Naive thymus-derived CD4-positive, alpha-beta T cell (primary cell): ENCODE results near the gene WIZ. TPM values are rescaled to one million over a fixed set of nuclear protein-coding genes. Genes with fewer than 3 reads are reported as not detected.

Source experiments
- ATAC-seq: fragments of 150-1000 bp; cut with Tn5 transposase; 2 replicates; pipeline ENCODE4 v1.10.0; 2021; ENCODE audit warnings: mild to moderate bottlenecking, moderate library complexity
- CTCF ChIA-PET: fragments of 350-600 bp; sonication (Branson Sonifier 250); formaldehyde crosslinking; loops from one replicate; lab custom pipeline; 2021; ENCODE audit warnings: antibody characterized with exemption; lab: Charles Lee
- POLR2A ChIA-PET: fragments of 350-600 bp; sonication (Branson Sonifier 250); formaldehyde crosslinking; loops from one replicate; lab custom pipeline; 2021; ENCODE audit warnings: antibody characterized with exemption, inconsistent platforms; lab: Charles Lee
- DNase-seq, 9 donors: peaks; one replicate each; pipeline versions ENCODE4 v3.0.0 to v3.0.0-alpha.2; 2020 to 2022; ENCODE audit warnings: mixed read lengths in 1 of 9
- H3K27ac ChIP-seq: one replicate; pipeline ENCODE4 v1.7.0; 2013; ENCODE audit warnings: mild to moderate bottlenecking, low read depth, low read length, moderate library complexity
- H3K27me3 ChIP-seq, 2 donors: one replicate each; pipeline ENCODE4 v1.7.0; 2013; ENCODE audit warnings: low read length in 2 of 2, mild to moderate bottlenecking in 2 of 2, moderate library complexity in 2 of 2; ENCODE audit not compliant: control insufficient read depth in 2 of 2, insufficient read depth in 2 of 2
- H3K36me3 ChIP-seq, 3 experiments: 1 replicate in 2 of 3; 2 replicates in 1 of 3; pipeline ENCODE4 v1.7.0; 2013; ENCODE audit warnings: low read length in 3 of 3, mild to moderate bottlenecking in 3 of 3, moderate library complexity in 1 of 3; ENCODE audit not compliant: insufficient read depth in 3 of 3, control insufficient read depth in 2 of 3
- H3K4me1 ChIP-seq, 2 donors: one replicate each; pipeline ENCODE4 v1.7.0; 2013; ENCODE audit warnings: low read length in 2 of 2, mild to moderate bottlenecking in 2 of 2, moderate library complexity in 1 of 2; ENCODE audit not compliant: control insufficient read depth in 2 of 2, insufficient read depth in 2 of 2
- H3K4me3 ChIP-seq: 2 replicates; pipeline ENCODE4 v1.7.0; 2013; ENCODE audit warnings: mild to moderate bottlenecking, low read length
- H3K9me3 ChIP-seq, 3 experiments: 1 replicate in 2 of 3; 2 replicates in 1 of 3; pipeline ENCODE4 v1.7.0; 2013; ENCODE audit warnings: low read length in 3 of 3; ENCODE audit not compliant: control insufficient read depth in 2 of 3
- H3K27ac Mint-ChIP-seq, 9 donors: one replicate each; pipeline ENCODE4 v1.8.0; 2020 to 2022; ENCODE audit warnings: mixed read lengths in 9 of 9, mild to moderate bottlenecking in 8 of 9, moderate library complexity in 5 of 9, inconsistent platforms in 2 of 9
- H3K27me3 Mint-ChIP-seq, 5 donors: one replicate each; pipeline ENCODE4 v1.8.0; 2021 to 2022; ENCODE audit warnings: mixed read lengths in 5 of 5, mild to moderate bottlenecking in 1 of 5
- H3K36me3 Mint-ChIP-seq, 5 donors: one replicate each; pipeline ENCODE4 v1.8.0; 2020 to 2022; ENCODE audit warnings: mixed read lengths in 5 of 5, mild to moderate bottlenecking in 3 of 5, inconsistent platforms in 1 of 5
- H3K4me1 Mint-ChIP-seq, 7 donors: one replicate each; pipeline ENCODE4 v1.8.0; 2020 to 2022; ENCODE audit warnings: mixed read lengths in 7 of 7, mild to moderate bottlenecking in 3 of 7, inconsistent platforms in 1 of 7
- H3K4me3 Mint-ChIP-seq, 10 donors: one replicate each; pipeline ENCODE4 v1.8.0; 2020 to 2022; ENCODE audit warnings: mild to moderate bottlenecking in 10 of 10, mixed read lengths in 10 of 10, moderate library complexity in 6 of 10, inconsistent platforms in 2 of 10
- H3K9me3 Mint-ChIP-seq, 11 donors: one replicate each; pipeline ENCODE4 v1.8.0; 2020 to 2022; ENCODE audit warnings: mixed read lengths in 11 of 11, mild to moderate bottlenecking in 4 of 11, inconsistent platforms in 1 of 11, moderate library complexity in 1 of 11
- intact Hi-C, 2 donors: fragments of 100-400 bp; cut with micrococcal nuclease; formaldehyde crosslinking; loops; one replicate each; pipeline ENCODE4 v1.15.1; 2023
- polyA plus RNA-seq, 2 donors: library from polyadenylated mRNA; unstranded; fragments of 300-500 nt; fragmentation: Illumina TruSeq; gene quantifications; one replicate each; pipeline ENCODE4 v1.2.3, GENCODE V29; 2021
- total RNA-seq, 6 experiments: library from RNA in 5 of 6; stranded (reverse) in 5 of 6; gene quantifications; 1 replicate in 5 of 6; 2 replicates in 1 of 6; pipeline ENCODE4 v1.2.3 and lab custom pipeline; 2021 to 2026

Gene WIZ
- total and polyA plus RNA-seq, 7 experiments from 2014 or later: 0.91 to 34.9 (median 22.9) TPM

DNA sequence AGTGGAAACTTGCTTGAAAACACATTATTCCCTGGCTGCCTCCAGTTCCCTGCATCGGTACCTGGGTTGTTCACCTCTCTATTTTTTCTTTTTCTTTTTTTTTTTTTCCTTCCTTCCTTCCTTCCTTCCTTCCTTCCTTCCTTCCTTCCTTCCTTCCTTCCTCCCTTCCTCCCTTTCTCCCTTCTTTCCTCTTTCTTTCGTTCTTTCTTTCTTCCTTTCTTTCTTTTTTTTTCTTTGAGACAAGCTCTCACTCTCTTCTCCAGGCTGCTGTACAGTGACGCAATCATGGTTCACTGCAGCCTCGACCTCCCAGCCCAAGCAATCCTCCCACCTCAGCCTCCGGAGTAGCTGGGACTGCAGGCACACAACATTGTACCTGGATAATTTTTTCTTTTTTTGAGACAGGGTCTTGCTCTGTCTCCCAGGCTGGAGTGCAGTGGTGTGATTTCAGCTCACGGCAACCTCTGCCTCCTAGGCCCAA, 18.0 kb upstream of the WIZ start:
- H3K27me3 Mint-ChIP-seq: peaks cover 0 to 14% (median 0%) of the 10 kb centered on the region in 5 donors
- Histone ChIP-seq H3K9me3 (no peaks in the 10 kb centered on the region), H3K27me3 (no peaks in the 10 kb centered on the region), H3K4me3 (no peak overlapping the region), H3K4me1 (peaks cover 36 to 40% of the 10 kb centered on the region in 2 donors), H3K27ac (no peak overlapping the region), H3K36me3 (peaks cover 0 to 5% (median 0%) of the 10 kb centered on the region in 3 experiments)
- H3K9me3 Mint-ChIP-seq: peaks cover 0 to 1% (median 0%) of the 10 kb centered on the region in 11 donors
- H3K4me1 Mint-ChIP-seq: peaks cover 38 to 69% (median 54%) of the 10 kb centered on the region in 7 donors
- intact Hi-C loops: loop anchor here (1.0 to 10.0 kb wide), 8 partner anchors 15 to 370 kb away; no protein-coding TSS in a partner anchor
- ChIA-PET CTCF (interaction anchor here (0.6 to 2.6 kb wide), 5 partner anchors 49 to 1618 kb away, joined by 4 to 12 read pairs (median 6); partner anchors contain the start of gene AKAP8L), POLR2A (interaction anchor here (0.6 to 9.9 kb wide), 13 partner anchors 10 to 887 kb away, joined by 3 to 101 read pairs (median 4); partner anchors contain the start of genes AKAP8, AKAP8L and WIZ)
- peak overlapping the region; percentile 56 to 97 (median 92) for H3K4me3 Mint-ChIP-seq
- H3K27ac Mint-ChIP-seq: peak overlapping the region; percentile 79 to 95 (median 85)
- H3K36me3 Mint-ChIP-seq: peaks cover 0 to 29% (median 6%) of the 10 kb centered on the region in 5 donors
- ATAC-seq (no peak), DNase-seq (no peak)

DNA sequence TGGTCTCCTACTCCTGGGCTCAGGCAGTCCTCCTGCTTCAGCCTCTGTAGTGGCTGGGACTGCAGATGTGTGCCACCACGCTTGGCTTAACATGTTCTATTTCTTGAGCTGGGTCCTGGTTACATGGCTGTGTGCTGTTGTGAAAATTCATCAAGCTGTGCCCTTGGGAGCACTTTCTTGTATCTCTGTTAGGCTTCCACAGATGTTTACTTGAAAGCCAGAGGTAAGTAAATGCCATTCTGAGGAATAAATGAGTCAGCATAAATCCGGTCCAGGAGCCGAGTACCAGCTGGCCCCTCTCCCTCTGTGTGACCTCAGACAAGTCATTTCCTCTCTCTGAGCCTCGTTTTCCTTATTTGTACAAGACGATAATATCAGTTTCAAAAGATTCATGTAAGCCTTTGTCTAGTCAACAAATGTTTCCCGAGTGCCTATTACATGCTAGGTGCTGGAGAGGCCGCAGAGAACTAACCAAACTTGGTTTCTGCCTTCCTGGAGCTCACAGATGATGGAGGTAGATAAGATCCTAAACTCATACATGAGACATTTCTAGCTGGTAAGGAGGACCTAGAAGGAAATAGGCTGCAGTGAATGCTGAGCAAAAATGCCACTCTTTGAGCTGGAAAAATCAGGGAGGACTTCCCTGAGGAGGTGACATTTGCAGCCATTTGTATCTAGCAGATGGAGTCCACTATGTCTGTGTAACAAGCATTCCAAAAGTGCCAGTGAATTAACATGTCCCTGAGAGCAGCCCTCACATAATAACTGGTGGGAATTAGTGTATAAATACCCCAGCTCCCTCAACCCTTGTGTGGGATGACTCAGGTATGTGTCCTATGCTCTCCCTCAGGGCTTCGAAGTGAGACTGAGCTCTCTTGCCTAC, 17.3 kb upstream of the WIZ start:
- H3K9me3 Mint-ChIP-seq: peaks cover 0 to 1% (median 0%) of the 10 kb centered on the region in 11 donors
- Histone ChIP-seq H3K4me3 (peak overlapping the region; percentile 1), H3K27ac (peak overlapping the region; percentile 52), H3K27me3 (no peaks in the 10 kb centered on the region), H3K4me1 (peaks cover 43 to 47% of the 10 kb centered on the region in 2 donors), H3K9me3 (no peaks in the 10 kb centered on the region), H3K36me3 (peaks cover 0 to 5% (median 0%) of the 10 kb centered on the region in 3 experiments)
- CTCF ChIA-PET: interaction anchor here (0.6 to 1.7 kb wide), 4 partner anchors 48 to 375 kb away, joined by 4 to 12 read pairs (median 6); partner anchors contain the start of gene AKAP8L
- peak overlapping the region; percentile 85 to 95 (median 87) for H3K27ac Mint-ChIP-seq
- peaks cover 39 to 75% (median 53%) of the 10 kb centered on the region in 7 donors for H3K4me1 Mint-ChIP-seq
- DNase-seq: peak in 6 of 9 donors; percentile 17 to 58 (median 32)
- ATAC-seq: peak; percentile 42
- H3K27me3 Mint-ChIP-seq: peaks cover 0 to 14% (median 0%) of the 10 kb centered on the region in 5 donors
- H3K36me3 Mint-ChIP-seq: peaks cover 0 to 33% (median 6%) of the 10 kb centered on the region in 5 donors
- peak overlapping the region; percentile 63 to 95 (median 76) for H3K4me3 Mint-ChIP-seq
- intact Hi-C loops: loop anchor here (1.0 to 10.0 kb wide), 8 partner anchors 14 to 370 kb away; no protein-coding TSS in a partner anchor
- POLR2A ChIA-PET: interaction anchor here (0.6 to 9.9 kb wide), 13 partner anchors 11 to 136 kb away, joined by 3 to 101 read pairs (median 6); partner anchors contain the start of genes AKAP8, AKAP8L and WIZ

DNA sequence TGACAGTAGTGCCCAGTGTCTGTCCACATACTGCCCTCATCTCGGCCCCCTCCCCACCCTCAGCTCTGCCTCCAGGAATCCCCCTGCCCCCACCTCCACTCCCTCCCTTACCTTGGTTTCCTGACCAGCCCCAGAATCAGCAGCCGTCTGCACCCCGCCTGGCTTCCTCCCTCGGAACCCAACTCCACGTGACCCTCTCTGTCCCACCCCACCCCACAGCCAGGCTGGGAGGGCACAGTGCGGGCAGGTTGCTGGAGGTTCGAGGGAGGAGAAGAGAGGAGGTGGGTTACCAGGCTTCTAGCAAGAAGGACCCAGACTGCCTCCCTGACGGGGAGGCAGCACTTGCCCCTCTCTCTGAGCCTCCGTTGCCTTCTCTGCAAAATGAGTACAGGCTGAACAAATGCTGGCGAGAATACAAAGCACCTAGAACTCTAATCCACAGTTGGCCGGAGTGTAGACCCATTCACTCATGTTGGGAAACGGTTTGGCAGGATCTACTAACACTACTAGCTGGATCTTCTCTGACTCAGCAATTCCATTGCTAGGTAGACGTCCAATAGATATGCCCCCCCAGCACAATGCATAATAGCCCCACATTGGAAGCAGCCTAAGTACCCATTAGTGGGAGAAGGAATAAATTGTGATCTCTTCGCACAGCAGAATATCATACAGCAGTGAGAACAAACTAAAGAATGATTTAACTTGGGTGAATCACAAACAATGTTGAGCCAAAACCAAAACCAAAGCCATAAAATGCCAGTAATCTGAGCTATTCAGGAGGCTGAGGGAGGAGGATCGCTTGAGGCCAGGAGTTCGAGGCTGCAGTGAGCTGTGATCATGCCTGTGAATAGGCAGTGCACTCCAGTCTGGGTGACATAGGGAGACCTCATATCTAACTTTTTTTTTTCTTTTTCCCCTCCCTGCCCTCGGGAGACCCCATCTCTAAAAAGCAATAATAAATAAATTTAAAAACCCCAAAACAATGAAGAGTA, 14.9 kb upstream of the WIZ start, which contains the start of gene RASAL3:
RASAL3 (minus strand) TSS at position 151 of the 992 bp plus-strand sequence. CDS start 186 bp downstream, outside the sequence.
- Mint-ChIP-seq H3K9me3 (peaks cover 0 to 1% (median 0%) of the 10 kb centered on the region in 11 donors), H3K36me3 (peaks cover 4 to 45% (median 13%) of the 10 kb centered on the region in 5 donors), H3K4me1 (peaks cover 45 to 82% (median 68%) of the 10 kb centered on the region in 7 donors), H3K4me3 (peak within 1 kb of the TSS; percentile 85 to 97 (median 95)), H3K27ac (peak within 1 kb of the TSS; percentile 91 to 98 (median 94)), H3K27me3 (peaks cover 0 to 10% (median 0%) of the 10 kb centered on the region in 5 donors)
- POLR2A ChIA-PET: interaction anchor here (0.9 to 9.9 kb wide), 16 partner anchors 10 to 606 kb away, joined by 3 to 101 read pairs (median 8); partner anchors contain the start of genes AKAP8, AKAP8L and WIZ
- Histone ChIP-seq H3K4me1 (peaks cover 56 to 64% of the 10 kb centered on the region in 2 donors), H3K27me3 (no peaks in the 10 kb centered on the region), H3K9me3 (no peaks in the 10 kb centered on the region), H3K27ac (peak within 1 kb of the TSS; percentile 91), H3K4me3 (peak within 1 kb of the TSS; percentile 85), H3K36me3 (peaks cover 4 to 25% (median 16%) of the 10 kb centered on the region in 3 experiments)
- intact Hi-C loops: loop anchor here (1.0 to 10.0 kb wide), 9 partner anchors 45 to 373 kb away; partner anchors contain the start of genes AKAP8 (in 1 of the 2) and BRD4 (in 1 of the 2)
- DNase-seq (peak in 8 of 9 donors; percentile 44 to 65 (median 47)), ATAC-seq (peak; percentile 69)
- CTCF ChIA-PET: interaction anchor here (0.7 to 3.4 kb wide), 7 partner anchors 11 to 90 kb away, joined by 3 to 19 read pairs (median 5); partner anchors contain the start of gene AKAP8L

DNA sequence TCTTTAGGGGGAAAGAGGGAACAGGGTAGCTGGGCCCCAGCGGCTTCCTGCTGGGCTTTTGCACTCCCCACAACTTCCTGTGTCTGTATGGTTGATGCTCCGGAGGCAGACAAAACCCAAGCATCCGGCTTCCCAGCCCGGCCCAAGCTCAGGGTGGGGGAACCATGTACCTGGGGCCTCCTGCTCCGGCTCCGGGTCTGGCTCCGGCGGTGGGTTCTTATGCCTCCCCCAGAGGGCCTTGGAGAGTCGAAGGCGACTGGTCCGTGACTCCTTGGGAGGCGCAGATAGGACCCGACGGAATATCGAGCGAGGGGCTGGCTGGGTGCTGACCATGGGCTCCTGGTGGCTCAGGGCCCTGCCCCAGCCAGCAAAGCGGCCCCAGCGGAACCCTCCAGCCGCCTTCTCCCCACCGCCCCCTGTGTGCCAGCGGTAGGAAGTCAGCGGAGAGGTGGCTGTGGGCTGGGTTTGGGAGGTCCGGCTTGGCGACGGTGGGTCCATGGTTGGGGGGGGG, 14.2 kb upstream of the WIZ start:
- DNase-seq (peak; percentile 52 to 85 (median 79)), ATAC-seq (peak; percentile 93)
- peak overlapping the region; percentile 85 to 97 (median 95) for H3K4me3 Mint-ChIP-seq
- peaks cover 0 to 1% (median 0%) of the 10 kb centered on the region in 11 donors for H3K9me3 Mint-ChIP-seq
- H3K36me3 Mint-ChIP-seq: peaks cover 4 to 42% (median 14%) of the 10 kb centered on the region in 5 donors
- Histone ChIP-seq H3K4me3 (peak overlapping the region; percentile 85), H3K27ac (peak overlapping the region; percentile 91), H3K27me3 (no peaks in the 10 kb centered on the region), H3K36me3 (peaks cover 4 to 30% (median 16%) of the 10 kb centered on the region in 3 experiments), H3K9me3 (no peaks in the 10 kb centered on the region), H3K4me1 (peaks cover 56 to 61% of the 10 kb centered on the region in 2 donors)
- ChIA-PET CTCF (interaction anchor here (0.9 to 3.4 kb wide), 7 partner anchors 13 to 91 kb away, joined by 3 to 19 read pairs (median 6); partner anchors contain the start of genes AKAP8L and WIZ), POLR2A (interaction anchor here (0.6 to 9.9 kb wide), 17 partner anchors 10 to 756 kb away, joined by 3 to 101 read pairs (median 6); partner anchors contain the start of genes AKAP8, AKAP8L and WIZ)
- H3K27me3 Mint-ChIP-seq: peaks cover 0 to 4% (median 0%) of the 10 kb centered on the region in 5 donors
- intact Hi-C loops: loop anchor here (1.0 to 10.0 kb wide), 8 partner anchors 14 to 371 kb away; partner anchors contain the start of genes AKAP8 (in 2 of the 2) and BRD4 (in 1 of the 2)
- H3K4me1 Mint-ChIP-seq: peaks cover 40 to 79% (median 64%) of the 10 kb centered on the region in 7 donors
- peak overlapping the region; percentile 91 to 98 (median 94) for H3K27ac Mint-ChIP-seq

DNA sequence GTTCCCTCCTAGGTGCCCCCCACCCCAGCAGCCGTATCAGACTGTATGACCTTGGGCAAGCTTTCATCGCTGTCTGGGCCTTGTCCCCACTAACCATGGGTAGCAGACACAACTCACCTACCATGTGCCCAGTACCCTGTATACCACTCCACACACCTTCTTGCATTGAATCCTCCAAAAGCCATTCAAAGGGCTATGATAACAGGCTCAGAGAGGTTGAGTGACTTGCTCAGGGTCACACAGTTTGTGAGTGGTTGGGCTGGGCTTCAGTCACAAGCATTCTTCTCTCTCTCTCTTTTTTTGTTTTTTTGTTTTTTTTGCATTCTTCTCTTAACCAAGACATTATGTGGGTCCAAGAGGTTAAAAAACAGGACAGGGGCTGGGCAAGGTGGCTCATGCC, 11.9 kb upstream of the WIZ start:
- Mint-ChIP-seq H3K36me3 (peaks cover 4 to 34% (median 14%) of the 10 kb centered on the region in 5 donors), H3K4me3 (peak overlapping the region; percentile 27 to 97 (median 94)), H3K4me1 (peaks cover 18 to 57% (median 43%) of the 10 kb centered on the region in 7 donors), H3K27ac (peak overlapping the region; percentile 32 to 98 (median 94)), H3K27me3 (no peaks in the 10 kb centered on the region), H3K9me3 (peaks cover 0 to 2% (median 0%) of the 10 kb centered on the region in 11 donors)
- ATAC-seq: no peak
- intact Hi-C loops: loop anchor here (5.0 to 10.0 kb wide), 2 partner anchors 129 to 373 kb away; partner anchors contain the start of gene BRD4 (in 1 of the 2)
- no peak for DNase-seq
- peak overlapping the region; percentile 91 for H3K27ac ChIP-seq
- CTCF ChIA-PET: no interaction called here
- peaks cover 39 to 40% of the 10 kb centered on the region in 2 donors for H3K4me1 ChIP-seq
- no peaks in the 10 kb centered on the region for H3K27me3 ChIP-seq
- no peaks in the 10 kb centered on the region for H3K9me3 ChIP-seq
- no peak overlapping the region for H3K4me3 ChIP-seq
- POLR2A ChIA-PET: interaction anchor here (0.7 to 9.9 kb wide), 4 partner anchors 8 to 94 kb away, joined by 3 to 101 read pairs (median 17); partner anchors contain the start of gene WIZ
- peaks cover 4 to 44% (median 26%) of the 10 kb centered on the region in 3 experiments for H3K36me3 ChIP-seq
